OCI-M1 (cell line): ENCODE results near the gene STH.
"Not testable (repeated sequence)": the region's sequence is repeated elsewhere in the genome, so short reads cannot be mapped to it uniquely, and the experiment has no call there.

Source experiments
- DNase-seq: peaks from one replicate; lab custom pipeline; 2025; lab: John Stamatoyannopoulos, UW

The STH gene, protein sequence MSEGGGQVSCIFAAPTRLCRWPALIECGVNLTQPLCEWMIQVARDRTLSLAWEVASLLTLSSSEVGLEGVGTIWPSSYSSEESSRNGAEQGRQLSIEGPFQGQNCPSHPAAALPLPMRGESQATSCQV

GRCh38 chr17:45998987-45999899 lies at the start of gene STH:
STH (plus strand) TSS chr17:45999250; CDS start chr17:45999280, 30 bp downstream.
- no peak for DNase-seq

GRCh38 chr17:45949755-45950320 lies 49.2 kb upstream of the STH start:
- DNase-seq, result no peak

DNA sequence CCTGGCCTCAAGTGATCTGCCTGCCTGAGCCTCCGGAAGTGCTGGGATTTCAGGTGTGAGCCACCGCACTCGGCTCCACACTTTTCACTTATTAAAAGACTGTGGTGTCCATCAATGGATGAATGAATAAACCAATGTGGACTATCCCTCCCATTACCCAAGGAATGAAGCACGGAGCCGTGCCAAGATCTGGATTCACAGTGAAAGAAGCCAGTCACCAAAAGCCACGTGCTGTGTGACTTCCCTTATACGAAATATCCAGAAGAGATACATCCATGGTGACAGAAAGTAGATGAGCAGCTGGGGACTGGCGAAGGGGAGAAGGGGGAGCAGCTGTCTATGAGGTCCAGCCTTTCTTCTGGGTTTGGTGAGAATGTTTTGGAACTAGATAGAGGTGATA lies 48.2 kb upstream of the STH start:
- no peak for DNase-seq

DNA sequence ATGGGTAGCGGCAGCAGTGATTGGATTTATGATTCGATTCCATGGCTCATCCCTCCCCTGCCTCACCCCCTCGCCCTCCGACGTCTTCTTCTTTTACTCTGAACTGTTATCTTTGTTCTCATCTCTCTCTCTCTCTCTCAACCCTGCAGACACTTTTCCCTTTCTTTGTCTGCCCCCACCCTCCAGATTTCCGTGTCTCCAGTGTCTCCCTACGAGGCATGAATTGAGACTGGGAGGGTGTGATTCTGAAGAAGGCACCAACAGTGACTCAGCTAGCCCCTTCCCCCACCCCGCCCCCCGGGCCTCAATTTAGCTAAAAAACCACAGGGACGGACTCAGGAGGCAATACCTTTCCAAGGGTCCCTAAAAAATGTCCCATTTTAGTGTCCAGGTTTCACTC lies 47.6 kb upstream of the STH start:
- DNase-seq, result no peak

GRCh38 chr17:45951941-45952340 lies 47.1 kb upstream of the STH start:
- peak; percentile 9 for DNase-seq

GRCh38 chr17:45952814-45953320 lies 46.2 kb upstream of the STH start:
- DNase-seq, result no peak

DNA sequence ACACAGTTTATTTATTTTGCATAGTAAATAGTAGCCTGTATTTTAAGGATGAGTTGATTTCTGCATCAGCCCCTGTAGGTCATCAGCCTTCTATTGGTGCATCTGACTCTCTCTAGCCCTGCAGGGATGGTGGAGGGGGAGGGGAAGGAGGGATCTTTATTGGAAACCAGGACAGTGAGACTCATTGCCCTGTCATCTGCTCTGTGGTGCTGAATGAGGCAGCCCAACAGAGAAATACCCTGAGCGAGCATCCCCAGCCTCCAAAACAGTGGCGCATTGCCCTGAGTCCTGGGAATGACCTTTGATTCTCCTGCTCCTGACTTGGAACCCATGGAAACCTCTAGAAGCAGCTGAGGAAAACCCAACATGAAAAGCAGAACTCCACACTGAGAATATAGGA lies 45.5 kb upstream of the STH start:
- no peak for DNase-seq

DNA sequence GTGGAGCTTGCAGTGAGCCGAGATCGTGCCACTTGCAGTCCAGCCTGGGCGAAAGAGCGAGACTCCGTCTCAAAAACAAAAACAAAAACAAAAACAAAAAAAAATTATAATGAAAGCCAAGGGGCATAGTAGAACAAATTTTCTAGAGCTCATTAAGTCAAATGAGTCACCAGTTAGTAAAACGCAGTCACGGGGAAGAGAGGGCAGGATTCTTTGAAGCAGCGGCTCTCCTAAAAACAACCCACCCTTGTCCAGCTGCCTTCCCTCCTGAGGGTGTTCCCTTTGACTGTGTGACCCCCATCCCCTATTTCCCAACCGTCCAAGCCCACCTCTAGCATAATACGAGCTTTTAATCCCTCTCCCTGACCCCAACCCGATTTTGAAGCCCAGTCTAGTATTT lies 44.1 kb upstream of the STH start:
- DNase-seq, result no peak

DNA sequence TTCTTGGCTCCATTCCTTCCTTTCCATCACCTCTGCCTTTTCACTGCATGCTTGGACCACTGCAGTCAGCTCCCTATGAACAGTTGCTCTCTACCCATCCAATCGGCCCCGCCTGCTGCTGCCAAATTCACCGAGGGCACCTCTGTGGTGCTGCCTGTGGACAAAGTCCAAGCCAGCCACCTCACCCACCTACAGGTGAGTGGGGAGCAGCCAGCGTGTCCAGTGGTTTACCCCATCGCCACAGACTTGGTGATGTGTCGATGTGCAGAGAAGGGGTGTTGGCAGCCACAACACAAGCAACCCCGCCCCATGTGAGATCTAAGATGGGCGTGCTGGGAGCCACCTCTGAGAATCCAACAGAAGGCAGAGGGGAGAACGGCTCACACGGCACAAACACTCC lies 43.7 kb upstream of the STH start:
- DNase-seq, result no peak

GRCh38 chr17:45956090-45956489 lies 43.0 kb upstream of the STH start:
- DNase-seq, result no peak

GRCh38 chr17:45956746-45957145 lies 42.3 kb upstream of the STH start:
- not testable (repeated sequence) for DNase-seq

DNA sequence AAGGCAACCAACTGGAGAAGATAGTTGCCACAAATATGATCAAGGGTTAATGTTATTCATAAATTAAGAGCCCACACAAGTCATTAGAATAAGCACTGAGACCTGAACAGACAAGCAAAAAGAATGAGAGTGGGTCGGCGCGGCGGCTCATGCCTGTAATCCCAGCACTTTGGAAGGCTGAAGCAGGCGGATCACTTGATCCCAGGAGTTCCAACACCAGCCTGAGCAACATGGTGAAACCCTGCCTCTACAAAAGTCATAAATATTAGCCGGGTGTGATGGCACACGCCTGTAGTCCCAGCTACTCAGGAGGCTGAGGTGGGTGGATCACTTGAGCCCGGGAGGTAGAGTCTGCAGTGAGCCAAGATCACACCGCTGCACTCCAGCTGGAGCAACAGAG lies 40.7 kb upstream of the STH start:
- no peak for DNase-seq

- no peak for DNase-seq
These were observed 39.9 kb upstream of the STH start for GRCh38 chr17:45958994-45959665.

GRCh38 chr17:45960311-45960710 lies 38.7 kb upstream of the STH start:
- DNase-seq, result no peak

GRCh38 chr17:45961206-45961605 lies 37.8 kb upstream of the STH start:
- no peak for DNase-seq

- no peak for DNase-seq
These were observed 36.7 kb upstream of the STH start for GRCh38 chr17:45962221-45962972.

DNA sequence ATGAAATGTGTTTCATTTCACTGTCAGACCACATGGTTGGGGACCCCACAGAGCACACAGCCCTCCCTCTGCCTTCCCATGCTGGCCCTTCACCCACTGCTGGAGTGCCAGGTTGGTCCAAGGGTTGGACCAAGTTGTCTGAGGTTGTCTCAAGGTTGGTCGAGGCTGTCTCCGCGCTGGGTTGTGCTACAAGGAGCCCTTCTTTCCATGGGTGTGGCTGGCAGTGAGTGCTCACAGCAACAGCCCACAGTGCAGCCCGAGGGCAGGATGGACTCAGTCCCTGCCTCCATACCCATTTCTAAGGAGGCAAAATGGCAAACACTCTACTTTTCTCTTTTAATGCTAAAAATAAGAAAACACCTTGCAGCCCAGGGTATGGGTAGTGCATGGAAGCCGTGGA lies 35.8 kb upstream of the STH start:
- DNase-seq, result no peak

GRCh38 chr17:45963889-45964288 lies 35.2 kb upstream of the STH start:
- DNase-seq, result no peak

DNA sequence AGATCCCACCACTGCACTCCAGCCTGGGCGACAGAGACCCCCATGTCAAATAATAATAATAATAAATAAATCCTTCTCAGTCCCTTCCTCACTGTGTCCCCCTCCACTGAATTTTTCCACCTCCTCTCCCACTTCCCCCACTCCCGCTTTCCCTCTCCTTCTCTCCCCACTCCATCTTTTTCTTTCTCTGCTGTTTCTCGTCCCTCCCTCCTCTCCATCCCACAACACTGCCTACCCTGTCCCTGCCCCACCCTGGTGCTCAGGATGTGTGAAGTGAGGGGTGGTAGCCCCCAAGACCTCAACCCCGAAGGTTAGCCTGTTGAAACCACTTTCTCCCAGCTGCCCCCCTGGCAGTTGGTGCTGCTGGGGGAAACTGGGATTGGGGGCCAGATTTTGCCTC lies 34.4 kb upstream of the STH start:
- DNase-seq, result no peak

DNA sequence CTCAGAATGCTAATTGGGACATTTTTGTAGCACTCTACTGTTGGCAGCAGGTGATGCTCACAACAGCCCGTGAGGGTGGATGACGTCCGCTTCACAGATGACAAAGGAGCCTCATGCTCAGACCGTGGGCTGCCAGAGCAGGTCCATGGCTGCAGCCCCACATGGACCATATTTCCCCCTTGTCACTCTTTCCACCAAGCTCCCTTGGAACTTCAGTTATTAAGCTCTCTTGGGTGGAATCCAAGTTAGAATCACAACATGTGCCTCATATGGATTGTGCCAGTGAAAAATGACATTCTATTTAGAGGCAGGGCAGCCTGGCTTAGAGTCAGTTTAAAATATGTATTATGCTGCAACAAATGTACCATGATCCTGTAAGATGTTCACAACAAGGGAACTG lies 33.2 kb upstream of the STH start:
- no peak for DNase-seq

- no peak for DNase-seq
These were observed 32.3 kb upstream of the STH start for GRCh38 chr17:45966606-45967280.
